A549 (cell line): ENCODE measurements around the gene RTP5. TPM values are rescaled to one million over a fixed set of nuclear protein-coding genes. Genes with fewer than 3 reads are reported as not detected.

ENCODE experiments used
- ATAC-seq, 2 experiments: fragments of 200-7000 bp in 1 of 2; fragments of >200 bp in 1 of 2; cut with Nextera tagmentation in 1 of 2; cut with Tn5 transposase in 1 of 2; 3 replicates each; pipeline versions ENCODE4 v1.8.0 to v1.9.1; 2018 to 2020; ENCODE audit warnings: mild to moderate bottlenecking in 1 of 2, moderate library complexity in 1 of 2
- CTCF ChIA-PET: fragments of 300-600 bp; sonication (Branson Sonifier 250); formaldehyde crosslinking; extraction: SDS; loops from one replicate; lab custom pipeline; 2021; ENCODE audit warnings: antibody characterized with exemption, inconsistent platforms; lab: Yijun Ruan, JAX
- POLR2A ChIA-PET: fragments of 350-600 bp; formaldehyde crosslinking; extraction: SDS; loops from one replicate; lab custom pipeline; 2021; ENCODE audit warnings: antibody characterized with exemption, inconsistent platforms; lab: Yijun Ruan, JAX
- DNase-seq, 2 experiments: peaks; one replicate each; pipeline versions ENCODE4 v3.0.0 to v3.0.0-alpha.2; 2011 to 2016; ENCODE audit warnings: low read depth in 1 of 2, low spot score in 1 of 2
- FAIRE-seq: peaks from 2 replicates; lab custom pipeline; 2011; peaks lifted over from hg19 to GRCh38; lab: Jason Lieb, UNC
- H3K27ac ChIP-seq, 2 experiments: fragments of >200 bp; sonication (Bioruptor Twin); formaldehyde crosslinking; 3 replicates each; pipeline ENCODE4 v1.5.1; 2016 to 2017
- H3K4me1 ChIP-seq: fragments of >200 bp; sonication (Bioruptor Twin); formaldehyde crosslinking; 3 replicates; pipeline ENCODE4 v1.6.1; 2016
- H3K4me2 ChIP-seq: fragments of >200 bp; sonication (Bioruptor Twin); formaldehyde crosslinking; 3 replicates; pipeline ENCODE4 v1.6.1; 2016
- H3K4me3 ChIP-seq: fragments of >200 bp; sonication (Bioruptor Twin); formaldehyde crosslinking; 3 replicates; pipeline ENCODE4 v1.5.1; 2016
- H3K9me3 ChIP-seq: fragments of >200 bp; sonication (Bioruptor Twin); formaldehyde crosslinking; 3 replicates; pipeline ENCODE4 v1.6.1; 2016
- CBX8 ChIP-seq: fragments of 200-600 bp; sonication (generic); IDR thresholded peaks from 2 replicates; pipeline ENCODE4 v1.6.1; 2016
- CHD4 ChIP-seq: fragments of 200-600 bp; sonication (generic); IDR thresholded peaks from 2 replicates; pipeline ENCODE4 v1.6.1; 2016; ENCODE audit warnings: antibody characterized with exemption, mild to moderate bottlenecking, borderline replicate concordance
- EP300 ChIP-seq, 2 experiments: fragments of >200 bp; sonication (Bioruptor Twin); formaldehyde crosslinking; IDR thresholded peaks; 2 replicates in 1 of 2; 3 replicates in 1 of 2; pipeline ENCODE4 v1.6.1; 2016 to 2017
- FOSL2 ChIP-seq, 2 experiments: fragments of 450-650 bp in 1 of 2; fragments of >200 bp in 1 of 2; sonication (Bioruptor Twin) in 1 of 2; formaldehyde crosslinking; IDR thresholded peaks; 2 replicates each; pipeline versions ENCODE4 v1.5.0 to v1.6.1; 2016 to 2020; ENCODE audit warnings: mild to moderate bottlenecking in 1 of 2, moderate library complexity in 1 of 2
- GATA3 ChIP-seq: IDR thresholded peaks from 2 replicates; pipeline ENCODE4 v1.6.1; 2012; ENCODE audit warnings: borderline replicate concordance
- HDAC2 ChIP-seq: fragments of 200-600 bp; sonication (generic); IDR thresholded peaks from 2 replicates; pipeline ENCODE4 v1.6.1; 2016
- HES2 ChIP-seq: fragments of >200 bp; sonication (Bioruptor Twin); formaldehyde crosslinking; IDR thresholded peaks from 2 replicates; pipeline ENCODE4 v1.6.1; 2016
- HEYL ChIP-seq: fragments of 250-450 bp; sonication (Bioruptor Pico); IDR thresholded peaks from 2 replicates; pipeline ENCODE4 v1.8.0; 2021; ENCODE audit warnings: mild to moderate bottlenecking, moderate library complexity
- HOXA7 ChIP-seq: fragments of 250-450 bp; sonication (Bioruptor Pico); IDR thresholded peaks from 2 replicates; pipeline ENCODE4 v1.5.0; 2020; ENCODE audit warnings: mild to moderate bottlenecking, moderate library complexity
- HOXB5 ChIP-seq: fragments of 250-450 bp; sonication (Bioruptor Pico); IDR thresholded peaks from 2 replicates; pipeline ENCODE4 v1.5.0; 2020; ENCODE audit warnings: mild to moderate bottlenecking, moderate library complexity
- KDM5A ChIP-seq: fragments of 200-600 bp; sonication (generic); IDR thresholded peaks from 2 replicates; pipeline ENCODE4 v1.6.1; 2016; ENCODE audit warnings: antibody characterized with exemption, mild to moderate bottlenecking
- MAFK ChIP-seq: fragments of 450-650 bp; IDR thresholded peaks from 2 replicates; pipeline ENCODE4 v1.6.1; 2014; ENCODE audit not compliant: partially characterized antibody
- MAX ChIP-seq: IDR thresholded peaks from 2 replicates; pipeline ENCODE4 v1.6.1; 2012
- MAZ ChIP-seq: fragments of 150-350 bp; IDR thresholded peaks from 2 replicates; pipeline ENCODE4 v1.6.1; 2014; ENCODE audit warnings: antibody characterized with exemption, low read depth, low read length, borderline replicate concordance
- PHF8 ChIP-seq: fragments of 200-600 bp; sonication (generic); IDR thresholded peaks from 2 replicates; pipeline ENCODE4 v1.6.1; 2016; ENCODE audit warnings: low read depth, mild to moderate bottlenecking, antibody characterized with exemption, moderate library complexity, borderline replicate concordance
- POLR2AphosphoS2 ChIP-seq: conservative IDR thresholded peaks from 2 replicates; pipeline ENCODE4 v1.6.1; 2012; ENCODE audit warnings: low read length, improper control_type of control experiment, inconsistent platforms
- RARB ChIP-seq: fragments of 250-450 bp; sonication (Bioruptor Pico); IDR thresholded peaks from 2 replicates; pipeline ENCODE4 v1.8.0; 2021; ENCODE audit warnings: mild to moderate bottlenecking, moderate library complexity
- REST ChIP-seq: fragments of 200-600 bp; sonication (generic); IDR thresholded peaks from 2 replicates; pipeline ENCODE4 v1.6.1; 2016; ENCODE audit warnings: antibody characterized with exemption, mild to moderate bottlenecking, moderate library complexity
- RFX5 ChIP-seq: fragments of 450-650 bp; IDR thresholded peaks from 2 replicates; pipeline ENCODE4 v1.7.1; 2014; ENCODE audit warnings: antibody characterized with exemption, mild to moderate bottlenecking, moderate library complexity
- RNF2 ChIP-seq: fragments of 200-600 bp; sonication (generic); IDR thresholded peaks from 2 replicates; pipeline ENCODE4 v1.6.1; 2016; ENCODE audit warnings: low read depth, mild to moderate bottlenecking, antibody characterized with exemption, moderate library complexity, borderline replicate concordance
- TFCP2L1 ChIP-seq: fragments of 250-450 bp; sonication (Bioruptor Pico); IDR thresholded peaks from 2 replicates; pipeline ENCODE4 v1.5.0; 2021; ENCODE audit warnings: mild to moderate bottlenecking
- TP53 ChIP-seq: fragments of 250-450 bp; sonication (Bioruptor Pico); IDR thresholded peaks from 2 replicates; pipeline ENCODE4 v1.5.0; 2021; ENCODE audit warnings: mild to moderate bottlenecking, moderate library complexity
- WGBS: methylation state at CpG from one replicate; pipeline ENCODE4 v1.1.6; 2017; ENCODE audit errors: missing lambda C conversion rate; 5-methylcytosine and 5-hydroxymethylcytosine counted together
- polyA plus RNA-seq, 4 experiments: library from polyadenylated mRNA; depleted of rRNA in 3 of 4; stranded (reverse); fragments of >200 nt; fragmentation: RNase III in 1 of 4; extraction: RNeasy Plus Mini Kit Qiagen cat#74134 plus additional on column Dnase treatment in 1 of 4; gene quantifications; 2 replicates in 3 of 4; 3 replicates in 1 of 4; pipeline ENCODE4 v1.2.3, GENCODE V29; 2011 to 2017
- TF ChIP-seq, protein P1 (sequence below): IDR thresholded peaks from 2 replicates; pipeline ENCODE4 v1.6.1; 2012

The RTP5 gene
- polyA plus RNA-seq, 2 of the 4 experiments (the other 2 are of a cell fraction): not detected

DNA sequence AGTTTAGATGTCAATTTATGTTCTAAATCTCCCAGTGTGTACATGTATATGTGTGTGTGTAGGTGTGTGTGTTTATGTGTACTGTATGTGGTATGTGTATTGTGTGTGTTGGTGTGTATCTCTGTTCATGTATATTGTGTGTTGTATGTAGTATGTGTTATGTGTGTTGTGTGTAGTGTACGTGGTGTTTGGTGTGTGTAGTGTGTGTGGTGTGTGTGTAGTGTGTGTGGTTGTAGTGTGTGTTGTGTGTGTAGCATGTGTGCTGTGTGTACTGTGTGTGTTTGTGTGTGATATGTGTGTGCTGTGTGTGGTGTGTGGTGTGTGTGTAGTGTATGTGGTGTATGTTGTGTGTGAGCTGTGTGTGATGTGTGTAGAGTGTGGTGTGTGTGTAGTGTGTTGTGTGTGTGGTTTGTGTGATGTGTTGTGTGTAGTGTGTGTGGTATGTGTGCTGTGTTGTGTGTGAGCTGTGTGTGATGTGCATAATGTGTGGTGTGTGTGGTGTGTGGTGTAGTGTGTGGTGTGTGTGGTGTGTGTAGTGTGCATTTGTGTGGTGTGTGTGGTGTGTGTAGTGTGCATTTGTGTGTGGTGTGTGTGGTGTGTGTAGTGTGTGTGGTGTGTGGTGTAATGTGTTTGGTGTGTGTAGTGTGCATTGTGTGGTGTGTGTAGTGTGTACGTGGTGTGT, 5.2 kb upstream of the RTP5 start:
- no peak for DNase-seq
- no peaks in the 10 kb centered on the region for H3K9me3 ChIP-seq
- ChIA-PET POLR2A (no interaction called here), CTCF (no interaction called here)
- FAIRE-seq: no peak
- H3K4me2 ChIP-seq: no peak overlapping the region
- H3K27ac ChIP-seq: no peak overlapping the region
- H3K4me1 ChIP-seq: peaks cover 9% of the 10 kb centered on the region; the same call in 2 of the 3 replicates
- H3K4me3 ChIP-seq: no peak overlapping the region
- 92% methylated on average over 2 of the region's 2 CpGs for WGBS
- no peak for ATAC-seq
- TF ChIP-seq HDAC2 (no peak), FOSL2 (IDR thresholded peaks at IDR 0.05) (no peak), FOSL2 (CRISPR knock-in tag; IDR thresholded peaks at IDR 0.05) (no peak), EP300 (IDR thresholded peaks at IDR 0.05) (no peak)
- TF ChIP-seq, all 56 proteins: peak for 0

- CTCF ChIA-PET: no interaction called here
- ATAC-seq (no peak), DNase-seq (no peak), FAIRE-seq (no peak)
- WGBS: 40% methylated on average over 5 of the region's 5 CpGs
- H3K4me2 ChIP-seq: no peak overlapping the region
- TF ChIP-seq CBX8: no peak
- TF ChIP-seq POLR2AphosphoS2: no peak
- no peak for TF ChIP-seq PHF8
- TF ChIP-seq KDM5A: no peak
- no peak for TF ChIP-seq MAX
- TF ChIP-seq MAFK: no peak
- no peak for TF ChIP-seq FOSL2 (IDR thresholded peaks at IDR 0.05)
- no peak for TF ChIP-seq FOSL2 (CRISPR knock-in tag; IDR thresholded peaks at IDR 0.05)
- no peak for TF ChIP-seq TFCP2L1 (CRISPR knock-in tag)
- TF ChIP-seq HEYL (CRISPR knock-in tag): no peak
- TF ChIP-seq MAZ: no peak
- TF ChIP-seq GATA3: no peak
- no peak for TF ChIP-seq RFX5
- TF ChIP-seq RARB (CRISPR knock-in tag): no peak
- TF ChIP-seq RNF2: no peak
- H3K27ac ChIP-seq: no peak overlapping the region
- POLR2A ChIA-PET: no interaction called here
- no peaks in the 10 kb centered on the region for H3K9me3 ChIP-seq
- H3K4me3 ChIP-seq: no peak overlapping the region
- H3K4me1 ChIP-seq: peaks cover 11% of the 10 kb centered on the region; the same call in 2 of the 3 replicates
Observed at GRCh38 chr2:241864850-241865213, 4.7 kb upstream of the RTP5 start.

DNA sequence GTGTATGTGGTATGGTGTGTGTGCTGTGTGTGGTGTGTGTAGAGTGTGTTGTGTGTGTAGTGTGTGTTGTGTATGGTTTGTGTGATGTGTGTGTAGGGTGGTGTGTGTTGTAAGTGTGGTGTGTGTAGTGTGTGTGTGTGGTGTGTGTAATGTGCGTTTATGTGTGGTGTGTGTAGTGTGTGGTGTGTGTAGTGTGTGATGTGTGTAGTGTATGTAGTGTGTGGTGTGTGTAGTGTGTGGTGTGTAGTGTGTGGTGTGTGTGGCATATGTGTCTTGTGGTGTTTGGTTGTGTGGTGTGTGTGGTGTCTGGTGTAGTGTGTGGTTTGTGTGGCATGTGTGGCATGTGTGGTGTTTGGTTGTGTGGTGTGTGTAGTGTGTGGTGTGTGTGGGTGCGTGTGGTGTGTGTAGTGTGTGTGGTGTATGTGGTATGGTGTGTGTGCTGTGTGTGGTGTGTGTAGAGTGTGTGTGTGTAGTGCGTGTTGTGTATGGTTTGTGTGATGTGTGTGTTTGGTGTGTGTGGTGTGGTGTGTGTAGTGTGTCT, 4.0 kb upstream of the RTP5 start:
- TF ChIP-seq HES2 (no peak), CHD4 (0 out of 2 replicates have a peak, but pooled peaks have one; percentile 30)
- ChIA-PET CTCF (no interaction called here), POLR2A (no interaction called here)
- ATAC-seq (no peak), DNase-seq (no peak), FAIRE-seq (no peak)
- 24% methylated on average over 3 of the region's 3 CpGs for WGBS
- peaks cover 11% of the 10 kb centered on the region; the same call in 2 of the 3 replicates for H3K4me1 ChIP-seq
- no peak overlapping the region for H3K4me2 ChIP-seq
- no peaks in the 10 kb centered on the region for H3K9me3 ChIP-seq
- H3K27ac ChIP-seq: no peak overlapping the region
- no peak overlapping the region for H3K4me3 ChIP-seq

GRCh38 chr2:241865957-241866789, 3.4 kb upstream of the RTP5 start:
- Histone ChIP-seq H3K4me3 (no peak overlapping the region), H3K4me1 (peaks cover 11% of the 10 kb centered on the region; the same call in 2 of the 3 replicates), H3K9me3 (no peaks in the 10 kb centered on the region), H3K4me2 (no peak overlapping the region), H3K27ac (no peak overlapping the region)
- WGBS: 24% methylated on average over 20 of the region's 31 CpGs
- DNase-seq (peak; percentile 47 to 55), FAIRE-seq (no peak), ATAC-seq (peak; percentile 37 to 51)
- POLR2A ChIA-PET: interaction anchor here (1.6 kb wide), 1 partner anchor 164 kb away, joined by 4 read pairs; the partner anchor contains the start of gene ING5
- CTCF ChIA-PET: interaction anchor here (0.6 to 3.8 kb wide), 4 partner anchors 13 to 1723 kb away, joined by 3 to 28 read pairs (median 3); no protein-coding TSS in a partner anchor
- TF ChIP-seq TP53 (CRISPR knock-in tag) (no peak), TFCP2L1 (CRISPR knock-in tag) (no peak), HOXA7 (no peak), RARB (CRISPR knock-in tag) (no peak), KDM5A (no peak), CHD4 (0 out of 2 replicates have a peak, but pooled peaks have one; percentile 32), EP300 (IDR thresholded peaks at IDR 0.05) (no peak), HOXB5 (CRISPR knock-in tag) (no peak), REST (peak; percentile 72)
- TF ChIP-seq, protein P1, sequence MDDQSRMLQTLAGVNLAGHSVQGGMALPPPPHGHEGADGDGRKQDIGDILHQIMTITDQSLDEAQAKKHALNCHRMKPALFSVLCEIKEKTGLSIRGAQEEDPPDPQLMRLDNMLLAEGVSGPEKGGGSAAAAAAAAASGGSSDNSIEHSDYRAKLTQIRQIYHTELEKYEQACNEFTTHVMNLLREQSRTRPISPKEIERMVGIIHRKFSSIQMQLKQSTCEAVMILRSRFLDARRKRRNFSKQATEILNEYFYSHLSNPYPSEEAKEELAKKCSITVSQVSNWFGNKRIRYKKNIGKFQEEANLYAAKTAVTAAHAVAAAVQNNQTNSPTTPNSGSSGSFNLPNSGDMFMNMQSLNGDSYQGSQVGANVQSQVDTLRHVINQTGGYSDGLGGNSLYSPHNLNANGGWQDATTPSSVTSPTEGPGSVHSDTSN: no peak
